NCI-H2227 treated with DMSO at 0.1 percent for 48 hours (cell line): ENCODE results near the gene NXN.
"Not testable (repeated sequence)": the region's sequence is repeated elsewhere in the genome, so short reads cannot be mapped to it uniquely, and the experiment has no call there.

Source experiments
- DNase-seq: peaks from one replicate; lab custom pipeline; 2025; lab: John Stamatoyannopoulos, UW

NXN gene

GRCh38 chr17:829614-830013, 150.0 kb downstream of the NXN start:
- not testable (repeated sequence) for DNase-seq

GRCh38 chr17:828761-829160, 150.8 kb downstream of the NXN start:
- no peak for DNase-seq

GRCh38 chr17:826778-827177, 152.8 kb downstream of the NXN start:
- DNase-seq: no peak

- no peak for DNase-seq
Measured at GRCh38 chr17:825216-825615, 154.4 kb downstream of the NXN start.

- DNase-seq: no peak
Measured at GRCh38 chr17:824378-824777, 155.2 kb downstream of the NXN start.

GRCh38 chr17:823501-823902, 156.1 kb downstream of the NXN start:
- DNase-seq: no peak

- no peak for DNase-seq
Measured at GRCh38 chr17:819251-819650, 160.3 kb downstream of the NXN start.

- DNase-seq: no peak
Measured at GRCh38 chr17:814371-814770, 165.2 kb downstream of the NXN start.

GRCh38 chr17:812638-813204, 166.9 kb downstream of the NXN start:
- no peak for DNase-seq

GRCh38 chr17:811051-811784, 168.4 kb downstream of the NXN start:
- no peak for DNase-seq

- no peak for DNase-seq
Measured at GRCh38 chr17:807523-808294, 171.9 kb downstream of the NXN start.

GRCh38 chr17:806781-807522, 172.6 kb downstream of the NXN start:
- DNase-seq: no peak

- DNase-seq: no peak
Measured at GRCh38 chr17:806346-806745, 173.2 kb downstream of the NXN start.

- not testable (repeated sequence) for DNase-seq
Measured at GRCh38 chr17:805886-806285, 173.7 kb downstream of the NXN start.

- no peak for DNase-seq
Measured at GRCh38 chr17:804541-805435, 174.8 kb downstream of the NXN start.

- DNase-seq: no peak
Measured at GRCh38 chr17:802901-803881, 176.4 kb downstream of the NXN start.

- no peak for DNase-seq
Measured at GRCh38 chr17:802481-802880, 177.1 kb downstream of the NXN start.

- no peak for DNase-seq
Measured at GRCh38 chr17:801660-802059, 177.9 kb downstream of the NXN start.

- no peak for DNase-seq
Measured at GRCh38 chr17:800446-801242, 178.9 kb downstream of the NXN start.
